Body of pancreas (tissue), 4 donors: Measurements from ENCODE around the gene GSG1L. TPM values are rescaled to one million over a fixed set of nuclear protein-coding genes. Genes with fewer than 3 reads are reported as not detected.

Experiments
- ATAC-seq: fragments of 150-250 bp; one replicate; pipeline ENCODE4 v1.9.1; 2016
- DNase-seq, 4 donors: peaks; one replicate each; pipeline ENCODE4 v3.0.0-alpha.2; 2019
- H3K27ac ChIP-seq, 4 donors: fragments of 200-600 bp; sonication (generic); 1 replicate in 3 of 4; 2 replicates in 1 of 4; pipeline versions ENCODE4 v1.5.1 to v1.6.1; 2016 to 2019; ENCODE audit warnings: mild to moderate bottlenecking in 1 of 4, mixed read lengths in 1 of 4, moderate library complexity in 1 of 4
- H3K27me3 ChIP-seq, 2 donors: fragments of 200-600 bp; sonication (generic); one replicate each; pipeline ENCODE4 v1.6.0; 2016; ENCODE audit warnings: mild to moderate bottlenecking in 1 of 2
- H3K36me3 ChIP-seq, 2 donors: fragments of 200-600 bp; sonication (generic); replicated peaks in 1 of 2; 2 replicates each; pipeline ENCODE4 v1.5.1; 2016; ENCODE audit warnings: low read depth in 2 of 2; ENCODE audit not compliant: insufficient read depth in 1 of 2
- H3K4me1 ChIP-seq: fragments of 200-600 bp; sonication (generic); one replicate; pipeline ENCODE4 v1.6.0; 2016
- H3K4me3 ChIP-seq, 2 donors: fragments of 200-600 bp; sonication (generic); 1 replicate in 1 of 2; 2 replicates in 1 of 2; pipeline ENCODE4 v1.5.1; 2016 to 2019
- H3K9me3 ChIP-seq, 3 donors: fragments of 200-600 bp; sonication (generic); 1 replicate in 2 of 3; 2 replicates in 1 of 3; pipeline ENCODE4 v1.5.1; 2016
- CTCF ChIP-seq, 7 experiments: fragments of 450-650 bp in 4 of 7; fragments of 200-600 bp in 3 of 7; sonication (generic) in 3 of 7; IDR thresholded peaks; one replicate each; pipeline ENCODE4 v1.5.1; 2016 to 2019; ENCODE audit warnings: antibody characterized with exemption in 7 of 7
- POLR2A ChIP-seq, 3 donors: fragments of 450-650 bp; IDR thresholded peaks; one replicate each; pipeline ENCODE4 v1.6.1; 2016; ENCODE audit warnings: antibody characterized with exemption in 3 of 3, mild to moderate bottlenecking in 2 of 3
- WGBS, 2 donors: methylation state at CpG; one replicate each; pipeline ENCODE4 v1.1.5; 2017; 5-methylcytosine and 5-hydroxymethylcytosine counted together
- intact Hi-C: fragments of 100-400 bp; cut with DNase I; formaldehyde crosslinking; loops from one replicate; pipeline ENCODE4 v1.15.1; 2023
- total RNA-seq, 2 donors: library from RNA; depleted of rRNA; stranded (reverse); fragments of >200 nt; gene quantifications; one replicate each; pipeline ENCODE4 v1.1.0, GENCODE V29; 2016

Gene GSG1L
- total RNA-seq, 2 donors from 2014 or later = not detected

GRCh38 chr16:28061352-28062101 is 2.0 kb downstream of the GSG1L start:
- Histone ChIP-seq H3K27ac (no peak overlapping the region), H3K36me3 (no peaks in the 10 kb centered on the region), H3K4me1 (peaks cover 10% of the 10 kb centered on the region), H3K4me3 (no peak overlapping the region), H3K27me3 (peaks cover 0 to 10% of the 10 kb centered on the region in 2 donors), H3K9me3 (no peaks in the 10 kb centered on the region)
- no peak for DNase-seq
- WGBS, 2 donors = 52 to 58% methylated on average over 10 of the region's 10 CpGs
- no peak for TF ChIP-seq CTCF (IDR thresholded peaks at IDR 0.05)
- TF ChIP-seq POLR2A (IDR thresholded peaks at IDR 0.05) = no peak
- ATAC-seq = no peak
- intact Hi-C loops = no loop called here

GRCh38 chr16:28059841-28060575 is 3.5 kb downstream of the GSG1L start:
- H3K27me3 ChIP-seq = peaks cover 0 to 10% of the 10 kb centered on the region in 2 donors
- no peak for ATAC-seq
- intact Hi-C loops = no loop called here

GRCh38 chr16:28058839-28059589 is 4.5 kb downstream of the GSG1L start:
- DNase-seq (no peak), ATAC-seq (no peak)
- TF ChIP-seq POLR2A (IDR thresholded peaks at IDR 0.05) (no peak), CTCF (IDR thresholded peaks at IDR 0.05) (no peak)
- H3K4me1 ChIP-seq = peaks cover 10% of the 10 kb centered on the region
- H3K27ac ChIP-seq = no peak overlapping the region
- WGBS, 2 donors = 47 to 52% methylated on average over 18 of the region's 18 CpGs
- peaks cover 0 to 10% of the 10 kb centered on the region in 2 donors for H3K27me3 ChIP-seq
- no peaks in the 10 kb centered on the region for H3K9me3 ChIP-seq
- no peak overlapping the region for H3K4me3 ChIP-seq
- no peaks in the 10 kb centered on the region for H3K36me3 ChIP-seq
- intact Hi-C loops = no loop called here

More at GRCh38 chr16:28059841-28060575, 3.5 kb downstream of the GSG1L start:
- 16 to 17% methylated on average over 12 of the region's 12 CpGs for WGBS, 2 donors
- H3K27ac ChIP-seq = no peak overlapping the region
- no peak for DNase-seq
- no peaks in the 10 kb centered on the region for H3K9me3 ChIP-seq
- peaks cover 10% of the 10 kb centered on the region for H3K4me1 ChIP-seq
- H3K4me3 ChIP-seq = no peak overlapping the region
- TF ChIP-seq CTCF (IDR thresholded peaks at IDR 0.05) (no peak), POLR2A (IDR thresholded peaks at IDR 0.05) (no peak)
- no peaks in the 10 kb centered on the region for H3K36me3 ChIP-seq

GRCh38 chr16:28057949-28058348 is 5.6 kb downstream of the GSG1L start:
- Histone ChIP-seq H3K4me3 (no peak overlapping the region), H3K36me3 (no peaks in the 10 kb centered on the region), H3K27ac (no peak overlapping the region), H3K27me3 (peaks cover 0 to 10% of the 10 kb centered on the region in 2 donors), H3K9me3 (no peaks in the 10 kb centered on the region), H3K4me1 (peaks cover 7% of the 10 kb centered on the region)
- no peak for TF ChIP-seq CTCF (IDR thresholded peaks at IDR 0.05)
- no peak for TF ChIP-seq POLR2A (IDR thresholded peaks at IDR 0.05)
- no peak for ATAC-seq
- no peak for DNase-seq
- WGBS, 2 donors = 43 to 62% methylated on average over 7 to 8 of the region's 8 CpGs
- intact Hi-C loops = no loop called here
